Jurkat, Clone E6-1 (cell line): ENCODE results near the gene RIPK3. TPM values are rescaled to one million over a fixed set of nuclear protein-coding genes. Genes with fewer than 3 reads are reported as not detected.
"Not testable (repeated sequence)": the region's sequence is repeated elsewhere in the genome, so short reads cannot be mapped to it uniquely, and the experiment has no call there.

Experiments
- DNase-seq: peaks from one replicate; pipeline ENCODE4 v3.0.0-alpha.2; 2011; ENCODE audit warnings: low read depth, low spot score
- H3K4me3 ChIP-seq: 2 replicates; pipeline ENCODE4 v1.5.1; 2011; ENCODE audit warnings: mild to moderate bottlenecking, low read length, control low read depth, moderate library complexity
- polyA plus RNA-seq: library from polyadenylated mRNA; unstranded; fragments of >200 nt; gene quantifications from one replicate; pipeline ENCODE4 v1.2.1, GENCODE V29; 2012; ENCODE audit warnings: missing spikeins; ENCODE audit not compliant: insufficient read length, insufficient read depth

The RIPK3 gene
- polyA plus RNA-seq = 7.0 TPM

- H3K4me3 ChIP-seq = peak within 1 kb of the TSS; percentile 55
- DNase-seq = peak; percentile 29
Observed at GRCh38 chr14:24339284-24340151, at the start of gene RIPK3. Gene RIPK3, minus strand, starts transcription at chr14:24339991. Its CDS starts 165 bp downstream, at chr14:24339826.

- H3K4me3 ChIP-seq = no peak overlapping the region
- DNase-seq = no peak
Observed at GRCh38 chr14:24389226-24389848, 49.5 kb upstream of the RIPK3 start.

- DNase-seq = no peak
- H3K4me3 ChIP-seq = no peak overlapping the region
Observed at GRCh38 chr14:24388474-24389179, 48.8 kb upstream of the RIPK3 start.

- DNase-seq, H3K4me3 ChIP-seq: not testable (repeated sequence)
Observed at GRCh38 chr14:24387579-24387978, 47.8 kb upstream of the RIPK3 start.

- no peak for DNase-seq
- no peak overlapping the region for H3K4me3 ChIP-seq
Observed at GRCh38 chr14:24387009-24387345, 47.2 kb upstream of the RIPK3 start.

GRCh38 chr14:24385524-24385923 is 45.7 kb upstream of the RIPK3 start:
- no peak for DNase-seq
- no peak overlapping the region for H3K4me3 ChIP-seq

GRCh38 chr14:24384169-24384568 is 44.4 kb upstream of the RIPK3 start:
- no peak for DNase-seq
- H3K4me3 ChIP-seq = no peak overlapping the region

GRCh38 chr14:24382064-24382371 is 42.2 kb upstream of the RIPK3 start:
- H3K4me3 ChIP-seq = no peak overlapping the region
- no peak for DNase-seq

- no peak for DNase-seq
- no peak overlapping the region for H3K4me3 ChIP-seq
Observed at GRCh38 chr14:24381363-24382063, 41.7 kb upstream of the RIPK3 start.

GRCh38 chr14:24379907-24380730 is 40.3 kb upstream of the RIPK3 start:
- no peak overlapping the region for H3K4me3 ChIP-seq
- no peak for DNase-seq

- H3K4me3 ChIP-seq = no peak overlapping the region
- DNase-seq = no peak
Observed at GRCh38 chr14:24378981-24379906, 39.5 kb upstream of the RIPK3 start.

GRCh38 chr14:24378327-24378726 is 38.5 kb upstream of the RIPK3 start:
- H3K4me3 ChIP-seq = no peak overlapping the region
- DNase-seq = no peak

- no peak for DNase-seq
- H3K4me3 ChIP-seq = no peak overlapping the region
Observed at GRCh38 chr14:24377657-24378056, 37.9 kb upstream of the RIPK3 start.

GRCh38 chr14:24377126-24377525 is 37.3 kb upstream of the RIPK3 start:
- no peak for DNase-seq
- no peak overlapping the region for H3K4me3 ChIP-seq

GRCh38 chr14:24376448-24377070 is 36.8 kb upstream of the RIPK3 start:
- H3K4me3 ChIP-seq = no peak overlapping the region
- no peak for DNase-seq

GRCh38 chr14:24372701-24373416 is 33.1 kb upstream of the RIPK3 start:
- DNase-seq = no peak
- no peak overlapping the region for H3K4me3 ChIP-seq

- DNase-seq, H3K4me3 ChIP-seq: not testable (repeated sequence)
Observed at GRCh38 chr14:24371605-24372004, 31.8 kb upstream of the RIPK3 start.
